ENCODE measurements around the gene GPR101.
"Not testable (repeated sequence)": the region's sequence is repeated elsewhere in the genome, so short reads cannot be mapped to it uniquely, and the experiment has no call there.

Gene GPR101

GRCh38 chrX:137025930-137026329 lies 7.9 kb downstream of the GPR101 start:
- DNase-seq, result no peak

DNA sequence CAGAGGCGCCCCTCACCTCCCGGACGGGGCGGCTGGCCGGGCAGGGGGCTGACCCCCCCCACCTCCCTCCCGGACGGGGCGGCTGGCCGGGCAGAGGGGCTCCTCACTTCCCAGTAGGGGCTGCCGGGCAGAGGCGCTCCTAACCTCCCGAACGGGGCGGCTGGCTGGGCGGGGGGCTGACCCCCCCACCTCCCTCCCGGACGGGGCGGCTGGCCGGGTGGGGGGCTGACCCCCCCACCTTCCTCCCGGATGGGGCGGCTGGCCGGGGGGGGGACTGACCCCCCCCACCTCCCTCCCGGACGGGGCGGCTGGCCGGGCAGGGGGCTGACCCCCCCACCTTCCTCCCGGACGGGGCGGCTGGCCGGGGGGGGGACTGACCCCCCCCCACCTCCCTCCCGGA lies 33.6 kb downstream of the GPR101 start:
- DNase-seq, result not testable (repeated sequence)

GRCh38 chrX:136999024-136999423 lies 34.8 kb downstream of the GPR101 start:
- DNase-seq, result no peak
